Inflammatory macrophage treated with lipopolysaccharide for 1 hour (primary cell): ENCODE measurements around the gene IGSF8.

Source experiments
- DNase-seq, 2 donors: peaks; one replicate each; pipeline ENCODE4 v3.0.0-alpha.2; 2020 to 2022

IGSF8 gene

DNA sequence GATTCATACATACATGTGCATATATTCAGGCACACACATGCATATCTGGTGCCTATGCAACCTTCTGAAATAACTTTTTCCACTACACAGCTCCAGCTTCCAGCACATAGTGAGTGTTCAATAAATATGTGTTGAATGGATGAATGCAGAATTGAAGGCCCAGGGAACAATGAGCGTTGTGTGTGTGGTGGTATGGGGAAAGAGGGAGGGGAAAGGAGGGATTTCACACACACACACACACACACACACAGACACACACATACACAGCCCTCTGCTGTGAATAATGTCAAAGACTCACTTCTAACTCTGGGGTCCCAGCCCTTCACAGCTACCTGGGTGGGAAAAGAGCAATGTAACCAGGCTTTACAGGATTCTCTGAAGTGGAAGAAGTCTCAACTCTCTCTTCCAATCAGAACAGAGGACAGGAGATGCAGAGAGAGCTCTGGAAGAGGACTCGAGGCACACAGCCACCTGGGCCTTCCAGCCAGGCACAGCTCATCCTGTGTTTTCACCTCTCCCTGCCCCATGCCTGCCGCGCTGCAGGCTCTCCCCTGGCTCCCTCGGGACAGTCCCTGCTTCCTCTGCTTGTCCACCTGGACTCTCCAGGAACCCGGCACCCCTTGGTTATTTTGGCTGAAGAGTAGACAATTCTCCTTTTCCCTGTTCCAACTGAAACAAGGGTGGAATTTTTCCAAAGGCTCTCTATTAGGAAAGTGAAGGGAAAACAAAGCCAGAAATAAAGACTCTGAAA, 5.4 kb upstream of the IGSF8 start:
- DNase-seq, result no peak

GRCh38 chr1:160101717-160102522, 3.5 kb upstream of the IGSF8 start:
- DNase-seq, result no peak

DNA sequence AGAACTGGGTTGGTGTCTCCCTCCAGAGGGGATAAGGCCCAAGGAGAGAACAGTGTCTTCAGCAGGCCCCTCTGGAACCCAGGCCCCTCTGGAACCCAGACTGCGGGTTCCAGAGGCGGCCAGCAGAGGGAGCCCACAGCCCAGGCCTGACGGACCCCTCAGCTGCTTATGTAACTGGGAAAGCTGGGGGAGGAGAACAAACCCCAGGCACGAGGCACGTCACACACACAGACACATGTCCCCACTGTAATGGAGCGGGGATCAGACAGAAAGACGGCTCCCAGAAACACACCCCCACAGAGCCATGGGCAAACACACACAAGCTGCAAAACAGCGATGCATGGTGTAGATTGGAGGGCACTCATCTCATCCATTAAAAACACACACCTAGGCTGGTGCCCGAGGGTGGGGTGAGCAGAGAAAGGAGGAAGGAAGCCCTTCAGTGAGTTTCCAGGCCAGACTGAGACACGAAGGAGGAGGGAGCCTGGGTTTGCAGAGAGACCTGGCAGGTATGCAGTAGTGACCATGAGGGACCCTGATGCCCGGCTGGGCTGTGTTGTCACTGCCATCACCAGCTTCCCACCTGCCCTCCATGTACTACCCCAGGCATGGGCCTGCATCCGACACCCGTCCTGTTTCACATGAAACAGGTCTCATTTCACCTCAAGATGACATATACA, 2.8 kb upstream of the IGSF8 start:
- DNase-seq, result peak; percentile 81 to 84

GRCh38 chr1:160099716-160100375, 1.4 kb upstream of the IGSF8 start:
- no peak for DNase-seq

DNA sequence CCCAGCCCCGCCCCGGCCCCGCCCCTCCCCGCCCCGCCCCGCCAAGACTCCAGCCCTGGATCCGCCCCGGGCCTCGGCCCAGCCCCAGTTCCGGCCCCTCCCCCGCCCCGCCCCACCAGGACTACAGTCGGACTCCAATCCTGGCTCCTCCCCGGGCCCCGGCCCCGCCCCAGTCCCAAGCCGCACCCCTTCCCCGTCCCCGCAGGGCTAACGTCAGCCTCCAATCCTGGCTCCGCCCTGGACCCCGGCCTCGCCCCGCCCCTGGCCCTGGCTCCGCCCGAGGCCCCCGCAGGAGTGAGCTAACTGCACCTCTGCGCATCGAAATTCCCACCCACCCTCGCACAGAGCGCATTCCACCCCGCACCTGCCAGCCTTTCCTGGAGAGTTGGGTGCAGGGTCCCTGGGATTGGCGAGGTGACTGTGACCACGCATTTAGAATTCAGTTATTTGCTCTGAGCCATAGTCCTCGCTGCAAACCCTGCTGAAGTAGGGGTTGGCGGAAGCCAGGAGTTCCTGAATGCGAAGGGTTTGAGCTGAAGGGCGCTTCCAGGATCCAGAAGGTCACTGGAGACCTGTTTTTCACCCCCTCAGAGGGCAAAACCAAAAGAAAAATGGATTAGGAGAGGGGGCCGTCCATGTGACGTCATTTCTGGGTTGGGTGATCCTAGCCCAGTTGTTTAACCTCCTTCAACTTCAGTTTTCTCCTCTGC, 588 bp upstream of the IGSF8 start:
- DNase-seq, result peak; percentile 91 to 97

DNA sequence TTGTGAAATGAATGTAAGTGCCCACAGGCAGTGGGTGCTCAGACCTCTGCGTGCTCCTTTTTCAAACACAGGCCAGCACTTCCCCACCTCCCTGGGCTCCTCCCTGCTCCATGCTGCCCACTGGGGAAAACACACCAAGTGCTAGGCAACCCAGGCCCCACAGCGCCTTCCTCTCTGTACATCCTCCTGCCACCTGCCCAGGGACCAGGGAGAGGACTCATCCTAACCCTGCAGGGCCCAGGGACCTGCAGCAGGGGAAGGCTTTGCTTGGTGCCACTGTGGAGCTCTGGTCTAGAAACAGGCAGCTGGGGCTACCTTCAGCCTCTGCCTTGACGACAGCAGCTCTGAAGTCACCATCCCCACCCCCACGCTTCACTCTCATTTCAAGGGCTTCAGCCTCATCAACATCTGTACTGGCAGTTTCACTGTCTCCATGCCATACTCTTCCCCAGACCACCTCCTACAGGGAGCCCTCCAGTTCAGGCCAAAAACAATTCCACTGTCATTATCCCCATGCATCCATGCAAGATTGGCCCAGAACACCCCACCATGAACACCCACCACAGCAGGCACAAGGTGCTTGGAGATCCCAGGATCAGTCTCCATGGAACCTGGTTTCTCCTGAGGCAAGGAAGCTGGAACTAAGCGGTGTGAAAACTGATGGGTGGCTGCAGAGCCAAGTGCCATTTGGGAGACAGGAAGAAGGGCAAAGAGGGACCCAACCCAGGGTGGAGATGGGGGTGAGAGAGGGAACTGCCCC, 1.1 kb downstream of the IGSF8 start:
- DNase-seq, result peak; percentile 64 to 84

- peak; percentile 77 to 96 for DNase-seq
Measured at GRCh38 chr1:160096274-160097116, 1.9 kb downstream of the IGSF8 start.

DNA sequence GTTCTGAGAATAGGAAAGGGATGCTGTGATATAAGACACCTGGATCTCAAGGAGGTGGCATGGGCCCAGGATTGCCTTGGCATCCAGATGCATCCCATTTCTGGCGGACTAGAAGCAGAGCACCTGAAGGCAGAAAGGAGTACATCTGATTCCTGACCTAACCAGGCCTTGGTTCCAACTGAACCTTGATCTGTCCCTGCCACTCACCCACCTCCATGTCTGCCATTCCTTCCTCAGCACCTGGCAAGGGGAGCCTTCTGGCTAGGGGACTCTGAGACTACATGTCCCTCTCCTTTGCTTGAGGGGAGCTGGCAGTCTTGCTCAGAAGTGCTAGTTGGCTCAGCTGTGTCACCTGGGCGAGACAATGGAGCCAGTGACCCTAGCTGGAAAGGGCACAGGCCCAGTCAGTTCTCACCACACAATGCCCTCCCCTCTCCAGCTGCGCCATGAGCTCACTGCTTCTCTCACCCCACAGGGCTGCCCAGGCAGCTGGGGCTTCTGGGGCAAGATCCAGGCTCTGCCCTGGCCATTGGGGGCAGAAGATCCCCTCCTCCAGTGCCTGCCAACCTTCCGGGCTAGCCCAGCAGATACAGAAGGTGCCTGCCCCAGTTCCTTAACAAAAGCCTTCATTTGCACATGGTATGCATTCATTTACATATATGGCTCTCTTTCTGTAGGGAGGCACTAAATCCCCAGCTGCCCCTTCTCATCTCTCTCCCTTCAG, 2.9 kb downstream of the IGSF8 start:
- no peak for DNase-seq

DNA sequence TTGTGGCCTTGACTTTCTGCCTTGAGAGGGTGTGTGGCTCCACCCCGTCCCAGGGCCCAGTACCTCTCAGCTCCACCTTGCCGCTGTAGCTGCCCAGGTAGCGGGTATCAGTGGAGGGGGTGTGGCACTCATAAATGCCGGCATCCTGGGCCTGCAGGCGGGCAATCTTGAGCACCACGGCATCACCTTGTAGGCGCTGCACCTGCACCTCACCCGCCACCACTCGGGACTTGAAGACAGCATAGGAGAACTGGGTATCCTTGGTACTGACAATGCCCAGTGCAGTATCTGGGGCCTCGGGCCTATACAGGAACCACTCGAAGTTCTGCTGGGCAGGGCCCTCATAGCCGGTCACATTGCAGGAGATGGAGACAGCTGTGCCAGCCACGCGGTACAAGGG, 3.6 kb downstream of the IGSF8 start:
- DNase-seq, result no peak

DNA sequence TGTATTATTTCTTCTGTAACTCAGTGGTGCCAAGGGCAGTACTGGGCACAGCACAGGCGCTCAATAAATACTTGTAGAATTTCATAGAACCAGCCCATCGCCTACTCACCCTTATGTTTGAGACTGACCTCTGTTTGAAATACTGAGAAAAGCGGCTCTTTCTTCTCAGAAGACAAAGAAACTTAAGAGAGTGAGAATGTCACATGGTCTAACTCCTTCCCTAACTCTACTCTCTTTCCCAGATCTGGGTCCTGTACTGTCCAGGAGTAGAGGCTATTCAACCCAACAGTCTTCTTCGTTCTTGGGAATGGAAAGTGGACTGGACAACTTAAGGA, 4.2 kb downstream of the IGSF8 start:
- no peak for DNase-seq

DNA sequence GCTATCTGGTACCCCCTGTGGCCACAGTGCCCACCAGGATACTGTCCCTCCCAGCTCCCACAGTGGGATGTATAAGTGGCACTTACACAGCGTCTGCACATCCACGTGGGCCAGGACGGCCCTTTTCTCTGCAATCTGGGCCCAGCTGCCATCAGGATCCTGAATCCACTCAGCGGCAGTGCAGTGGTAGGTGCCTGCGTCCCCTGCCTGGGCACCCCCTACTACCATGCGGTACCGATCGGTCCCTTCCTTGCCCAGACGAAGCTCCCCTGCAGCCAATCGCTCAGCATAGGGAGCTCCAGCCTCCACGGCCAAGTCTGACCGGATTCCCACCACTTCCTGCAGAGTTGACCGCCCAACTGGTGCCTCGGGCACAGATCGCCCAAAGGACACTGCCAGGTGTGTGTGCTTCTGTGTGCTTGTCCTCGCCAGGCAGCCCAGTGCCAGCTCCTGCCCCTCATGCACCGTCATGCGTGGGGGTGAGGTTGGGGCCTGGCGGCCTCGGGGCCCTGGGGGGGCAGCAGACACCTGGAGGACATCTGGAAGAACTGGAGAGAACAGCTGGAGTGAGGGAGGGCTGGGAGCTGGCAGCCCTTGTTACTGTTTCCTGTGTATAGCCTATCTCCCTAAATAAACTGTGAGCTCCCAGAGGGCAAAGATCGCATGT, 4.7 kb downstream of the IGSF8 start:
- DNase-seq, result no peak

- no peak for DNase-seq
Measured at GRCh38 chr1:160093069-160093395, 5.4 kb downstream of the IGSF8 start.

DNA sequence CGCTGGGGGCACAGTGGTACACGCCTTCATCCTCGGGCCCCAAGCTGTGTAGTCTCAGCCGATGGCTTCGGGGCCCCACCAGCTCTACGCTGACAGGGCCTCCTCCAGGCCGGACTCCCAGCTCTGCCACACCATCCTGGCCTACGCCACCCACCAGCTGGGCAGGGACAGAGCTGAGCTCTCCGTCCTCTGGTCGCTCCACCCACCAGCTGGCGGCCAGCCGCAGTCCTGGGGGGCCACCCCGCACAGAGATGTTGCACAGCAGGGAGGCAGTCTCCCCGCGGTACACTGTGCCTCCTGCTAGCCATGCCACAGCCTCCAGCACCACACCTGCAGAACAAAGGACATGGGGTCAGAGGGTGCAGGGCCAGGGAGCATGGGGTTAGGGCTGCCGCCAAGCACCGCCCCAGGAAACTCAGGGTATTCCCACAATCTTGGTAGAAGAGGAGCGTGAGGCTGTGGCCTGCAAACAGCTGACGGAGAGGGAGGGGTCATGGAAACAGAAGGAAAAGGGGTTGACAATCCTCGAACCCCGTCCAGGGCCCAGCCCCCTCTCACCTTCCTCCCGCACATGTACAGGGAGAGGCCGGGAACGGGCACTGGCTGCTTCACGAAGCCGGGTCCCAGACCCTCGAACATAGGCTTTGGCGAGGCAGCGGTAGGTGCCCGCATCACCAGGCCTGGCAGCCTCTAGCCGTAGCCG, 5.9 kb downstream of the IGSF8 start:
- no peak for DNase-seq

GRCh38 chr1:160091666-160092223, 6.7 kb downstream of the IGSF8 start:
- no peak for DNase-seq

GRCh38 chr1:160090760-160091159, 7.7 kb downstream of the IGSF8 start:
- DNase-seq, result no peak

DNA sequence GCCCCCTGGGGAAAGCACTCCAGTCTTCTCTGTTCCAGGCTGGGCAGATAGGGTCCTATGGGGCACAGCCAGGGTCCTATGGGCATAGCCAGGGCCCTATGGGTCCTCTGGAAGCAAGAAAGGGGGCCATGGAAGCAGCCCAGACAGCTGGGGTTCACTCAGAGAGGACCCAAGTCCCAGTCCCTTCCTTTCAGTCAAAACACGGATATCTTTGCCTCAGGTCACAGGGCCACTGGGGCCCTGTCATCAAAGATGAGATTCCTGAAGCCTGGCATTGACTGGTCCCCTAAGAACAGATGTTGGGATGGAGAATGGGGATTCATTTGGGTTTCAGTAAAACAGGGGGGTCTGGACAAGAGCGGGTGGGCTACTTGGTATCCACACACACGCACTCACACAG, 8.5 kb downstream of the IGSF8 start:
- no peak for DNase-seq

- no peak for DNase-seq
Measured at GRCh38 chr1:160087118-160087662, 11.2 kb downstream of the IGSF8 start.

GRCh38 chr1:160086456-160086892, 11.9 kb downstream of the IGSF8 start:
- DNase-seq, result no peak
